DOHH2 (cell line): ENCODE measurements around the gene RAN.
"Not testable (repeated sequence)": the region's sequence is repeated elsewhere in the genome, so short reads cannot be mapped to it uniquely, and the experiment has no call there.

Source experiments
- H3F3A ChIP-seq: fragments of 200-600 bp; sonication (generic), shearing (Covaris generic); 2 replicates; pipeline ENCODE4 v1.6.0; 2016; ENCODE audit warnings: antibody characterized with exemption, mild to moderate bottlenecking; ENCODE audit not compliant: control insufficient read depth, insufficient read depth
- H3K27ac ChIP-seq: fragments of 200-600 bp; sonication (generic); 2 replicates; pipeline ENCODE4 v1.5.1; 2014; ENCODE audit warnings: low read depth, mild to moderate bottlenecking, low read length, moderate library complexity
- H3K27me3 ChIP-seq: fragments of 200-600 bp; sonication (generic); 2 replicates; pipeline ENCODE4 v1.6.1; 2014; ENCODE audit warnings: mild to moderate bottlenecking, low read length, mixed read lengths; ENCODE audit not compliant: control insufficient read depth
- H3K36me3 ChIP-seq: fragments of 200-600 bp; sonication (generic); 2 replicates; pipeline ENCODE4 v1.6.1; 2014; ENCODE audit warnings: mild to moderate bottlenecking, low read length, moderate library complexity, mixed read lengths; ENCODE audit not compliant: control insufficient read depth
- H3K4me1 ChIP-seq: fragments of 200-600 bp; sonication (generic); 2 replicates; pipeline ENCODE4 v1.6.1; 2014; ENCODE audit warnings: mild to moderate bottlenecking, low read length, mixed read lengths; ENCODE audit not compliant: control insufficient read depth
- H3K4me2 ChIP-seq: fragments of 200-600 bp; sonication (generic); 2 replicates; pipeline ENCODE4 v1.6.0; 2014; ENCODE audit warnings: mild to moderate bottlenecking, low read length, moderate library complexity
- H3K4me3 ChIP-seq: fragments of 200-600 bp; sonication (generic); 2 replicates; pipeline ENCODE4 v1.5.1; 2014; ENCODE audit warnings: mild to moderate bottlenecking, low read length, mixed read lengths
- H3K79me2 ChIP-seq: fragments of 200-600 bp; sonication (generic); 2 replicates; pipeline ENCODE4 v1.6.1; 2014; ENCODE audit warnings: mild to moderate bottlenecking, low read length, mixed read lengths; ENCODE audit not compliant: control insufficient read depth
- H3K9me2 ChIP-seq: fragments of 200-600 bp; sonication (generic); replicated peaks from 2 replicates; pipeline ENCODE4 v1.6.1; 2014; ENCODE audit warnings: mild to moderate bottlenecking, low read length, mixed read lengths; ENCODE audit not compliant: control insufficient read depth
- H3K9me3 ChIP-seq: fragments of 200-600 bp; sonication (generic); 2 replicates; pipeline ENCODE4 v1.6.1; 2014; ENCODE audit warnings: antibody characterized with exemption, low read length, mixed read lengths; ENCODE audit not compliant: control insufficient read depth, insufficient read depth
- H4K20me1 ChIP-seq: fragments of 200-600 bp; sonication (generic); 2 replicates; pipeline ENCODE4 v1.6.0; 2014; ENCODE audit warnings: low read depth, mild to moderate bottlenecking, antibody characterized with exemption, low read length, moderate library complexity; ENCODE audit not compliant: control insufficient read depth, insufficient read depth
- EZH2phosphoT487 ChIP-seq: fragments of 200-600 bp; sonication (generic); IDR thresholded peaks from 2 replicates; pipeline ENCODE4 v1.6.1; 2017; ENCODE audit warnings: borderline replicate concordance, mild to moderate bottlenecking, antibody characterized with exemption, low read length, moderate library complexity, mixed read lengths
- TF ChIP-seq, protein P1 (sequence below): fragments of 200-600 bp; sonication (generic); IDR thresholded peaks from one replicate; pipeline ENCODE4 v1.5.1; 2014; ENCODE audit warnings: antibody characterized with exemption, mild to moderate bottlenecking, low read depth, low read length; ENCODE audit not compliant: poor library complexity, severe bottlenecking

Gene RAN

DNA sequence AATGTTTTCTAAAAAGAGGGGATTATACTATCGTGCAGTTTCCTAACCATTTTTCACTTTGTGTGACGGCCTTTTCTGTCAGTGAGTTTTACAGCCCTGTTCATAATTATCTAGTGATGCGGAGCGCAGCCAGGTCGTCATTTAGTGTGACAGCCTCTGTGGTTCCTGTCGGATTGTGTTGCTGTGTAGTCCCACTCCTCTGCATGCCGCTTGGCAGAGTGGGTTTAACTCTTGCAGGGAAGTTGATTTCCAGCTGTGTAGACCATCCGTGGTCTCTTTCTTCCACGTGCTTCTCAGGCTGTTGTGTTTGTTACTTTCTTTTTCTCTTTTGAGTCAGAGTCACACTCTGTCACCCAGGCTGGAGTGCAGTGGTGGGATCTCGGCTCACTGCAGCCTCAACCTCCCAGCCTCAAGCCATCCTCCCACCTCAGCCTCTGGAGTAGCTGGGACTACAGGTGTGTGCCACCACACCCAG, 8.6 kb downstream of the RAN start:
- peaks cover 36% of the 10 kb centered on the region for H3K36me3 ChIP-seq
- H3K27me3 ChIP-seq: no peaks in the 10 kb centered on the region
- TF ChIP-seq, protein P1, sequence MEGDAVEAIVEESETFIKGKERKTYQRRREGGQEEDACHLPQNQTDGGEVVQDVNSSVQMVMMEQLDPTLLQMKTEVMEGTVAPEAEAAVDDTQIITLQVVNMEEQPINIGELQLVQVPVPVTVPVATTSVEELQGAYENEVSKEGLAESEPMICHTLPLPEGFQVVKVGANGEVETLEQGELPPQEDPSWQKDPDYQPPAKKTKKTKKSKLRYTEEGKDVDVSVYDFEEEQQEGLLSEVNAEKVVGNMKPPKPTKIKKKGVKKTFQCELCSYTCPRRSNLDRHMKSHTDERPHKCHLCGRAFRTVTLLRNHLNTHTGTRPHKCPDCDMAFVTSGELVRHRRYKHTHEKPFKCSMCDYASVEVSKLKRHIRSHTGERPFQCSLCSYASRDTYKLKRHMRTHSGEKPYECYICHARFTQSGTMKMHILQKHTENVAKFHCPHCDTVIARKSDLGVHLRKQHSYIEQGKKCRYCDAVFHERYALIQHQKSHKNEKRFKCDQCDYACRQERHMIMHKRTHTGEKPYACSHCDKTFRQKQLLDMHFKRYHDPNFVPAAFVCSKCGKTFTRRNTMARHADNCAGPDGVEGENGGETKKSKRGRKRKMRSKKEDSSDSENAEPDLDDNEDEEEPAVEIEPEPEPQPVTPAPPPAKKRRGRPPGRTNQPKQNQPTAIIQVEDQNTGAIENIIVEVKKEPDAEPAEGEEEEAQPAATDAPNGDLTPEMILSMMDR: no peak
- TF ChIP-seq EZH2phosphoT487: no peak
- no peak overlapping the region for H3K4me3 ChIP-seq
- no peaks in the 10 kb centered on the region for H3K79me2 ChIP-seq
- peaks cover 47% of the 10 kb centered on the region for H3K4me1 ChIP-seq
- H3K9me3 ChIP-seq: no peaks in the 10 kb centered on the region
- peaks cover 18% of the 10 kb centered on the region for H4K20me1 ChIP-seq
- peak overlapping the region; percentile 38; the same call in 1 of the 2 replicates for H3K4me2 ChIP-seq
- H3K27ac ChIP-seq: no peak overlapping the region
- H3F3A ChIP-seq: peaks cover 46% of the 10 kb centered on the region
- no peaks in the 10 kb centered on the region for H3K9me2 ChIP-seq

DNA sequence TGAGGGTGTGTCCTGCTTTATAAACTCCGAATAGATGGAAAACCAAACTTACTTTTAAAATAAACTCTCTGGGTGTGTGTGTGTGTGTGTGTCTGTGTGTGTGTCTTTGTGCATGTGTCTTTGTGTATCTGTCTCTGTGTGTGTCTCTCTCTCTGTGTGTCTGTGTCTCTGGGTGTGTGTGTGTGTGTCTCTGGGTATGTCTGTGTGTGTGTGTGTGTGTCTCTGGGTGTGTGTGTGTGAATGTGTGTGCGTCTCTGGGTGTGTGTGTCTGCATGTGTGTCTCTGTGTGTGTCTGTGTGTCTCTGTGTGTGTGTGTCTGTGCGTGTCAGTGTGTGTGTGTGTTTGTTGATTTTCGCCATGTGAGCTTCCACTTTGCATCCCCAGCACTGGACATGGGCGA, 9.2 kb downstream of the RAN start:
- peaks cover 18% of the 10 kb centered on the region for H4K20me1 ChIP-seq
- H3K27ac ChIP-seq: no peak overlapping the region
- H3K27me3 ChIP-seq: no peaks in the 10 kb centered on the region
- H3F3A ChIP-seq: peaks cover 40% of the 10 kb centered on the region
- H3K79me2 ChIP-seq: no peaks in the 10 kb centered on the region
- H3K9me3 ChIP-seq: no peaks in the 10 kb centered on the region
- no peak overlapping the region for H3K4me2 ChIP-seq
- no peak for TF ChIP-seq EZH2phosphoT487
- TF ChIP-seq, protein P1: no peak
- H3K36me3 ChIP-seq: peaks cover 30% of the 10 kb centered on the region
- H3K9me2 ChIP-seq: no peaks in the 10 kb centered on the region
- no peak overlapping the region for H3K4me3 ChIP-seq
- peaks cover 45% of the 10 kb centered on the region for H3K4me1 ChIP-seq

DNA sequence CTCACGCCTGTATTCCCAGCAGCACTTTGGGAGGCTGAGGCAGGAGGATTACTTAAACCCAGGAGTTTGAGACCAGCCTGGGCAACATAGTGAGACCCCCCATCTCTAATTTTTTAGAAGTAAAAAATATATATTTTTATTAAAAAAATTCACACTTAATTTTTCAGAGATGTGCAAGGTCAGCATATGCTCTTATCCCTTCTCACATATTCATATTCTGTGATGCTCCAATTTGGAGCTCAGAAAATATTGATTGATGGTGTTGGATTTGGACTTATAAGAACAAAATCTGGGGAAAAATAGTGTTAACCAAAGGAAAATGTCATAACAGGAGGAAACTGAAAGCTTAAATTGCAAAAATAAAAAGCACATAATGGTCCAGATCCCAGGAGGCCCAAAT, 9.7 kb downstream of the RAN start:
- Histone ChIP-seq H4K20me1 (peaks cover 14% of the 10 kb centered on the region), H3K36me3 (peaks cover 25% of the 10 kb centered on the region), H3F3A (peaks cover 35% of the 10 kb centered on the region), H3K79me2 (no peaks in the 10 kb centered on the region), H3K4me3 (no peak overlapping the region), H3K27ac (no peak overlapping the region), H3K9me2 (no peaks in the 10 kb centered on the region), H3K4me1 (peaks cover 40% of the 10 kb centered on the region), H3K9me3 (no peaks in the 10 kb centered on the region), H3K27me3 (no peaks in the 10 kb centered on the region), H3K4me2 (no peak overlapping the region)
- TF ChIP-seq EZH2phosphoT487: no peak
- TF ChIP-seq, protein P1: no peak

DNA sequence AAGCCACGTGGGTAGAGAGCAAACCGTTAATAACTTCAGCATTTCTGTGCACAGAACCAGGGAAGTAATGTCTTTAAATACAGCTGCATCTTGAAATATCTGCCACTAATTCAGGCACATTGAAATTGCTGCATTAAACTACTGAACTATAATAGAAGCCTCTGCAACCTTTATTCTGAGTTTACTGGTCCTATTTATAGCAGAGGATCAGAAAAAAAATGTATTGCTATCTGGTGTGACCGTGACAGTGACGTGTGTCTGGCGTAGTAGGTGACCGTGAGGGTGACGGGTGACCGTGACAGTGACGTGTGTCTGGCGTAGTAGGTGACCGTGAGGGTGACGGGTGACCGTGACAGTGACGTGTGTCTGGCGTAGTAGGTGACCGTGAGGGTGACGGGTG, 15.3 kb downstream of the RAN start:
- H3K4me1 ChIP-seq, H3K27me3 ChIP-seq, H3F3A ChIP-seq, H3K27ac ChIP-seq, H3K9me3 ChIP-seq, H3K9me2 ChIP-seq, H3K4me3 ChIP-seq, H3K4me2 ChIP-seq, H3K36me3 ChIP-seq, H3K79me2 ChIP-seq, H4K20me1 ChIP-seq: not testable (repeated sequence)
